Hematopoietic multipotent progenitor cell treated with erythropoietin and hydrocortisone succinate and interleukin-3 and kit ligand, for 6 days (in vitro differentiated cells): Measurements from ENCODE around the gene SCNN1A.
A peak's percentile ranks its signal among the peaks of the same experiment; 100 is the strongest.

ENCODE experiments used
- DNase-seq: peaks from one replicate; pipeline ENCODE4 v3.0.0-alpha.2; 2015

SCNN1A gene

GRCh38 chr12:6330999-6331714 lies 44.2 kb downstream of the SCNN1A start:
- no peak for DNase-seq

- no peak for DNase-seq
Measured at GRCh38 chr12:6330192-6330591, 45.2 kb downstream of the SCNN1A start.

- no peak for DNase-seq
Measured at GRCh38 chr12:6329703-6330064, 45.7 kb downstream of the SCNN1A start.

GRCh38 chr12:6328945-6329702 lies 46.2 kb downstream of the SCNN1A start:
- no peak for DNase-seq

GRCh38 chr12:6328045-6328779 lies 47.2 kb downstream of the SCNN1A start:
- no peak for DNase-seq

GRCh38 chr12:6327229-6328041 lies 47.9 kb downstream of the SCNN1A start:
- no peak for DNase-seq

GRCh38 chr12:6326316-6327228 lies 48.8 kb downstream of the SCNN1A start:
- DNase-seq: peak; percentile 75

GRCh38 chr12:6324936-6325750 lies 50.2 kb downstream of the SCNN1A start:
- peak; percentile 49 for DNase-seq

GRCh38 chr12:6323995-6324711 lies 51.2 kb downstream of the SCNN1A start:
- no peak for DNase-seq

GRCh38 chr12:6323340-6323994 lies 51.9 kb downstream of the SCNN1A start:
- peak; percentile 88 for DNase-seq

- no peak for DNase-seq
Measured at GRCh38 chr12:6322969-6323339, 52.4 kb downstream of the SCNN1A start.

GRCh38 chr12:6322352-6322751 lies 53.0 kb downstream of the SCNN1A start:
- no peak for DNase-seq

- no peak for DNase-seq
Measured at GRCh38 chr12:6321905-6322304, 53.5 kb downstream of the SCNN1A start.

GRCh38 chr12:6319446-6319845 lies 55.9 kb downstream of the SCNN1A start:
- DNase-seq: no peak

- DNase-seq: no peak
Measured at GRCh38 chr12:6318440-6318879, 56.9 kb downstream of the SCNN1A start.

GRCh38 chr12:6317693-6318439 lies 57.5 kb downstream of the SCNN1A start:
- no peak for DNase-seq

- DNase-seq: peak; percentile 87
Measured at GRCh38 chr12:6316921-6317692, 58.3 kb downstream of the SCNN1A start.
